ENCODE results near the gene KCNMB2. TPM values are rescaled to one million over a fixed set of nuclear protein-coding genes. Genes with fewer than 3 reads are reported as not detected.

The KCNMB2 gene
- total RNA-seq, 6 donors from 2014 or later, result 0.51 to 3.0 (median 1.1) TPM; not detected in 3

DNA sequence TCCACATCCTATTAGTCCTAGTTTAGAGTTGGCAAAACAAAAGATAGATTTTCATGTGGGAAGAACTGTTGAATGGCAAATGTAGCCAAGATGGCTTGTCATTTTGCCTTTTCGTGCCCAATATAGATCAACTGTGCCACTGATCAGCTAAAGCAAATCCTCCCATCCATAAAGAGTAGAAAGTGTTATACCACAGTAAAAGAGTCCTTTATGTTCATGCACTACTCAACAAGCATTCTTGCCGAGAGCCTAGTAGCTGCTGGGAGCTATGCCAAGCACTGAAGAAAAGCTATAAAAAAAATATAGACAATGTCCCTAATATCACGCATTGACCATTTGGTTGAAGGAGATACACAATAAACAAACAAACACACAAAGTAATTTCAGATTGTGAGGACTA is 225.2 kb downstream of the KCNMB2 start:
- Histone ChIP-seq H3K27me3 (no peaks in the 10 kb centered on the region), H3K36me3 (no peaks in the 10 kb centered on the region), H3K4me3 (no peak overlapping the region), H3K9me3 (no peaks in the 10 kb centered on the region), H3K27ac (no peak overlapping the region), H3K4me1 (no peaks in the 10 kb centered on the region)
- TF ChIP-seq POLR2A (IDR thresholded peaks at IDR 0.05) (no peak), EP300 (IDR thresholded peaks at IDR 0.05) (no peak), CTCF (IDR thresholded peaks at IDR 0.05) (no peak), POLR2AphosphoS5 (IDR thresholded peaks at IDR 0.05) (no peak)
- ATAC-seq (ENCODE audit: low FRiP score in 2 of 2), result no peak
- 88% methylated on average over 3 of the region's 3 CpGs for WGBS, 2 donors
- DNase-seq, result no peak

DNA sequence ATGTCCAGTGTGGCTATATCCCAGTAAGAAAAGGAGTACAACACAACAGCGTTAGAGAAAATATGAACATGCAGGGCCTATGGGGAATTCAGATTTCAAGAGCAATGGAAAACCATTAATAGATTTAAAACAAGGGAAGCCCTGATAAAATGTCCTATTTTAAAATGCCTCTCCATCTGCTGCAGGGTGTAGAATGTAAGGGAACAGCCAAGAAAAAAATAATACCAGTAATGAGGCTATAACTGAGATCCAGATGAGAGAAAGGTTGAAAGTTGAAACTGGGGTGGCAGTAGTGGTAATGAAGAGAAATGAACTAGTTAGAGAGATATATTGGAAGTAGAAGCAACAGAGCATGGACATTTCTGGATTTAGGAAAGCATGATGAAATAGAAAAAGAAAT is 226.1 kb downstream of the KCNMB2 start:
- H3K36me3 ChIP-seq, result no peaks in the 10 kb centered on the region
- 74 to 90% methylated on average over 1 of the region's 1 CpG for WGBS, 2 donors
- no peak for TF ChIP-seq EP300 (IDR thresholded peaks at IDR 0.05)
- no peak for TF ChIP-seq POLR2A (IDR thresholded peaks at IDR 0.05)
- TF ChIP-seq CTCF (IDR thresholded peaks at IDR 0.05), result no peak
- no peak for TF ChIP-seq POLR2AphosphoS5 (IDR thresholded peaks at IDR 0.05)
- DNase-seq (no peak), ATAC-seq (ENCODE audit: low FRiP score in 2 of 2) (no peak)
- H3K27me3 ChIP-seq, result no peaks in the 10 kb centered on the region
- H3K4me3 ChIP-seq, result no peak overlapping the region
- no peak overlapping the region for H3K27ac ChIP-seq
- no peaks in the 10 kb centered on the region for H3K4me1 ChIP-seq
- H3K9me3 ChIP-seq, result no peaks in the 10 kb centered on the region

DNA sequence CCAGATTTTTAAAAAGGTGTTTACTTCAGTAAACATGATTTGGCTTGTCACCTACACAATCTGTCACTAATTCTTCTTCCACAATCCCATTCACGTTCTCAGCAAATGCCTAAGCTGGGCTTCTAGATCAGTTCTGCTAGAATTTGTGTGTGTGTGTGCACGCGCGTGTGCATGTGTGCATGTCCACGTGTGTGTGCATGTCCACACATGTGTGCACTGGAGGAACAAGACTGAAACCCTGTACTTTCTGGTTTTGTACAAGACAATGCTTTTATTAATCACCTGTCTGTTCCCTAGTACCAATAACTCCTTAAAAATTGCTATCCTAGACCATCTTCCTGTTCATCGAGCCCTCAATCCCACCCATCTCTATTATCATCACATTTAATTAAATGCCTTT is 229.2 kb downstream of the KCNMB2 start:
- Histone ChIP-seq H3K36me3 (no peaks in the 10 kb centered on the region), H3K4me1 (no peaks in the 10 kb centered on the region), H3K4me3 (no peak overlapping the region), H3K27me3 (no peaks in the 10 kb centered on the region), H3K27ac (no peak overlapping the region), H3K9me3 (no peaks in the 10 kb centered on the region)
- no peak for TF ChIP-seq POLR2AphosphoS5 (IDR thresholded peaks at IDR 0.05)
- no peak for TF ChIP-seq CTCF (IDR thresholded peaks at IDR 0.05)
- TF ChIP-seq POLR2A (IDR thresholded peaks at IDR 0.05), result no peak
- TF ChIP-seq EP300 (IDR thresholded peaks at IDR 0.05), result no peak
- 71 to 88% methylated on average over 6 of the region's 6 CpGs for WGBS, 2 donors
- no peak for DNase-seq
- no peak for ATAC-seq (ENCODE audit: low FRiP score in 2 of 2)

DNA sequence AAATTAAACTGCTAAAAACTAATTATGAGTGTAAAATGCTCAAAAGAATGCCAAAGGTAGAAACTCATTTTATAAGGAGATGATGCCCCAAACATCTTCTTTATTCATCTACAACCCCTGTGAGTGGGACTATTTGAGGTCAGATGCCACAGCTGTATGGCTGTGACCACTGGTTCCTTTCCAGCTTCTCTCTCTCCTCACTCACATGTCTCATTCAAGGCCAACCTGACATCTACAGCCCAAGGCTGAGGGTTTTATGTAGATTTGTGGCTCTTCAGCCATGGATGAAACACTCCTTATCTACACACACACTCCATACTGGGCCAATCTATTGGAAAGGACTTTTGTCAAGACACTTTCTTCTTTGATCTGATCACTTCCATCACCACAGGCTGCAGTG is 231.3 kb downstream of the KCNMB2 start:
- no peak for ATAC-seq (ENCODE audit: low FRiP score in 2 of 2)
- DNase-seq, result no peak
- Histone ChIP-seq H3K27me3 (no peaks in the 10 kb centered on the region), H3K4me3 (no peak overlapping the region), H3K27ac (no peak overlapping the region), H3K36me3 (no peaks in the 10 kb centered on the region), H3K4me1 (no peaks in the 10 kb centered on the region), H3K9me3 (no peaks in the 10 kb centered on the region)
- no peak for TF ChIP-seq EP300 (IDR thresholded peaks at IDR 0.05)
- TF ChIP-seq POLR2A (IDR thresholded peaks at IDR 0.05), result no peak
- TF ChIP-seq POLR2AphosphoS5 (IDR thresholded peaks at IDR 0.05), result no peak
- TF ChIP-seq CTCF (IDR thresholded peaks at IDR 0.05), result no peak

DNA sequence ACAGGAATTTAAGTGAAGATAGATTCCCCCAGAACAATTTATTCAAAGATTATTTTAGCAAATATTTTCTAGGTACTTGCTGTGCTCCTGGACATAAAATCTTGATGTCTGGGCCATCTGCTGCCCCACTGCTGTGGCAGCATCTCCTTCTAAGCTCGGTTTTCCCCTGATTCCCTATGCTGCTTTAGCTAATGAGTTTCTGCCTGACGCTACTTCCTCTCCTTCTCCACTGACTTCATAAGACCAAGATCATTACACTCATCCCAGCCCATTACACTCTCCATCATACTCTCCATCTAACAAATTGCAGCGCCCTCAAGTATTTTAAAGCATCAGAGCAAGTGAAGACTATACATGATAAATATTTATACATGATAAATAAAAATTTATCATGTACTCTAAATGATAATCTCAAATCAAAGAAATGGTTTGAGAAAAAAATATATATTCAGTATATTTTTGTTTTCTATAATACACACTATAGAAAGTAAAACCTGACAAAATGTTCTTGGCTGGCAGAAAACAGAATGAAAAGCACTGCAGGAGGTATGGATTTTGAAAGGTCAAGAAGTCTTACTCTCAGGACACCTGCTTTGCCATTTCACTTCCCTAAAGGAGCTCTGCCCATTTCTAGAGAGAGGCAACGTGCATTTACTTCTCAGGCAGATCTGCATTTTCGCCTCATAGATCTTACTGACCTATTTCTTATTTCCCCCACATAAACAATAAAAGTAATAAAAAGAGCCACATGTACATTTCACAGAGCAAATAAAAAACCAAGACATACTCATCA is 232.0 kb downstream of the KCNMB2 start:
- no peak overlapping the region for H3K27ac ChIP-seq
- WGBS, 2 donors, result 82 to 86% methylated on average over 5 of the region's 5 CpGs
- H3K4me3 ChIP-seq, result no peak overlapping the region
- no peaks in the 10 kb centered on the region for H3K4me1 ChIP-seq
- H3K27me3 ChIP-seq, result no peaks in the 10 kb centered on the region
- H3K36me3 ChIP-seq, result no peaks in the 10 kb centered on the region
- no peak for TF ChIP-seq POLR2A (IDR thresholded peaks at IDR 0.05)
- no peak for TF ChIP-seq EP300 (IDR thresholded peaks at IDR 0.05)
- TF ChIP-seq POLR2AphosphoS5 (IDR thresholded peaks at IDR 0.05), result no peak
- no peak for TF ChIP-seq CTCF (IDR thresholded peaks at IDR 0.05)
- H3K9me3 ChIP-seq, result no peaks in the 10 kb centered on the region
- ATAC-seq (ENCODE audit: low FRiP score in 2 of 2), result no peak
- DNase-seq, result no peak

All from upper lobe of left lung (tissue), 6 donors.